IPS-15b (cell line): ENCODE results near the gene KLRG1.

Experiments
- H3K27me3 ChIP-seq: one replicate; pipeline ENCODE4 v1.6.1; 2013; ENCODE audit warnings: low read length; ENCODE audit not compliant: control insufficient read depth, insufficient read depth
- H3K36me3 ChIP-seq: one replicate; pipeline ENCODE4 v1.6.1; 2013; ENCODE audit warnings: low read length; ENCODE audit not compliant: control insufficient read depth, insufficient read depth
- H3K4me1 ChIP-seq: one replicate; pipeline ENCODE4 v1.6.1; 2013; ENCODE audit warnings: mild to moderate bottlenecking, low read length; ENCODE audit not compliant: control insufficient read depth, insufficient read depth
- H3K4me3 ChIP-seq: one replicate; pipeline ENCODE4 v1.5.1; 2013; ENCODE audit warnings: low read depth, low read length
- H3K9ac ChIP-seq: one replicate; pipeline ENCODE4 v1.6.1; 2013; ENCODE audit warnings: low read depth, mild to moderate bottlenecking, low read length
- H3K9me3 ChIP-seq: one replicate; pipeline ENCODE4 v1.6.1; 2013; ENCODE audit warnings: mild to moderate bottlenecking, low read length; ENCODE audit not compliant: control insufficient read depth, insufficient read depth

The KLRG1 gene

DNA sequence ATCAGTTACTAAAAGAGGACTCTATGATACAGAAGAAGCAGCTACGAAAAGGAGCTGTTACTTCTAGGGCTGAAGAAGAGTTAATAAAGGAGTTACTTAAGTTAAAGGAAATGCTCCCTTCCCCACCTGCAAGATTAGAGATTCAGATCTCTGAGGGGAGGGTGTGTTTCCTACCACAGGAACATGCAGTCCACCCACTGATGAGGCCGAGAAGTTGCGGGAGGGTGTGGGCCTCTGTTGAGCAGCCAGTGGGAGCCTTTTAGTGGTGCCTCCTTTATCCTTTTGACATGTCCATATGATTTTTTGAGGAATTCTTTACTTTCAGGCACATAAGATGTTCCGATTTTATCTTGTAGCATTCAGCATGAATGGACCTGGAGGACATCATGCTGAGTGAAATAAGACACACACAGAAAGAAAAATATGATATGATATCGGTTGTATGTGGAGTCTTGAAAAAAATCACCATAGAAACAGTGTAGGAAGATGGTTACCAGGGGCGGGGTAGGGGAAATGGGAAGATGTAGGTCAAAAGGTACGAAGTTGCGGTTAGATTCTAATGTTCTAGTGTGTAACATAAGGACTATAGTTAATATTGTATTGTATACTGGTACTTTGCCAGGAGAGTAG is 35.5 kb upstream of the KLRG1 start:
- H3K4me3 ChIP-seq: no peak overlapping the region
- H3K27me3 ChIP-seq: no peaks in the 10 kb centered on the region
- H3K9me3 ChIP-seq: peaks cover 6% of the 10 kb centered on the region
- H3K9ac ChIP-seq: no peak overlapping the region
- no peaks in the 10 kb centered on the region for H3K4me1 ChIP-seq
- H3K36me3 ChIP-seq: peaks cover 5% of the 10 kb centered on the region

DNA sequence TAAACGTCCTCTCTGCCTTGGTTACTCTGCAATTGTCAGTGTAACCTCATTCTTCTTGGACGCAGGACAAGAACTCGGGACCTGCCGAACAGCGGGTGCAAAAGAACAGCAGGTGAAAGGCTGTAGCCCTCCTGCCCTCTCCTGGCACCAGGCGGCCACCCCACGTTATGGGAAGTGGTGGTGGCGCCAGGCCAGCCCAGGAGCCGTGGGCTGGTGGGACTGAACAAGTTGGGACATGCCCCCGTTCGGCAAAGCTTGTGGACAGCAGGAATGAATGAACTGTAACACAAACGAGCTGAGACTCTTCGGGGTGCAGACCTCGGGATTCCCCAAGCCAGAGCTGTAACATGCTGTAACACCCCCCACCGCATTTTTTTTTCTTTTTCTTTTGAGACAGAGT is 33.3 kb upstream of the KLRG1 start:
- Histone ChIP-seq H3K36me3 (peaks cover 5% of the 10 kb centered on the region), H3K9ac (no peak overlapping the region), H3K27me3 (no peaks in the 10 kb centered on the region), H3K4me1 (no peaks in the 10 kb centered on the region), H3K9me3 (peaks cover 6% of the 10 kb centered on the region), H3K4me3 (no peak overlapping the region)

DNA sequence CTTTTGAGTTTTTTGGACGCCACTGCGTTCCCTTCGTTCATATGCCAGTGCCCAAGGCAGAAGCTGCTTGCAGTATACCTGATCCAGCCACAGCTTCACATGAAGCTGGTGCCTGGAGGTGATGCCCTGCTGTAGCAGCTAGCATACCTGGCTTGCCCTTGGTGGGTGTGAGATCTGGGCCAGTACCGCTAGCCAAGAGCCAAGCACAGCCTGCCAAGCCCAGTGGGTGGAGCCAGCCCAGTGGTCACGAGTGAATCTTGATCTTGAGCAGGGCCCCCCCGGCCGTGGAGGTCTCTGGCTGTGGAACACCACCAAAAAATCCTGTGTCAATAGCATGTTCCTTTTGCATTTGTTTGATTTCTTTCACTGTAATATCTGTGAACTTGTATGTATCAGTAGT is 32.6 kb upstream of the KLRG1 start:
- Histone ChIP-seq H3K9ac (no peak overlapping the region), H3K27me3 (no peaks in the 10 kb centered on the region), H3K4me1 (no peaks in the 10 kb centered on the region), H3K9me3 (peaks cover 6% of the 10 kb centered on the region), H3K4me3 (no peak overlapping the region), H3K36me3 (peaks cover 5% of the 10 kb centered on the region)

DNA sequence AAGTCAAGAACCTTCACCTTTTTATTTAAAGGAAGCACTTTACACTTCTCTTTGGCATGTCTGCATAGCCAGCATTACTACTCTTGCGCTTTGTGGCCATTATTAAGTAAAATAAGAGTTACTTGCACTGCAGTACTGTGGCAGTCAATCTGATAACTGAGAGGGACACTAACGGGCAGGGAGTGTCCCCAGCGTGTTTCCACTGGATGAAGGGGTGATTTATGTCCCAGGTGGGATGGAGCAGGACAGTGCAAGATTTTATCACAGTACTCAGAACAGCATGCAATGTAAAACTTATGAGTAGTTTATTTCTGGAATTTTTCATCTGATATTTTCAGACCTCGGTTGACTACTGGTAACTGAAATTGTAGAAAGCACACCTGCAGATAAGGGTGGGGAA is 31.8 kb upstream of the KLRG1 start:
- no peaks in the 10 kb centered on the region for H3K27me3 ChIP-seq
- H3K4me3 ChIP-seq: no peak overlapping the region
- peaks cover 5% of the 10 kb centered on the region for H3K36me3 ChIP-seq
- no peaks in the 10 kb centered on the region for H3K4me1 ChIP-seq
- H3K9me3 ChIP-seq: peaks cover 6% of the 10 kb centered on the region
- H3K9ac ChIP-seq: no peak overlapping the region

DNA sequence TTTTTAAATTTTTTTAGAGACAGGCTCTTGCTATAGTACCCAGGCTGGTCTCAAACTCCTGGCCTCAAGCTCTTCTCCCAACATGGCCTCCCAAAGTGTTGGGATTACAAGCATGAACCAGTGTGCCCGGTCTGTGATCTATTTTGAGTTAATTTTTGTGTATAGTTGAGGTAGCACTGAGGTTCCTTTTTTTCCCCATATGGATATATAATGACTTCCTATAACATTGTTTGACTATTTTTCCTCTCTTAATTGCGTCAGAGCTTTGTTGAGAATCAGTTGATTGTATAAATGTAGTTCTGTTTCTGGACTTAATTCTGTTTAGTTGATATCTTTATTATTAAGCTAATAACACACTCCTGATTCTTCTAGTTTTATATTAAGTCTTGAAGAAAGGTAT is 31.3 kb upstream of the KLRG1 start:
- Histone ChIP-seq H3K9ac (no peak overlapping the region), H3K4me3 (no peak overlapping the region), H3K4me1 (no peaks in the 10 kb centered on the region), H3K36me3 (peaks cover 5% of the 10 kb centered on the region), H3K9me3 (peaks cover 6% of the 10 kb centered on the region), H3K27me3 (no peaks in the 10 kb centered on the region)

DNA sequence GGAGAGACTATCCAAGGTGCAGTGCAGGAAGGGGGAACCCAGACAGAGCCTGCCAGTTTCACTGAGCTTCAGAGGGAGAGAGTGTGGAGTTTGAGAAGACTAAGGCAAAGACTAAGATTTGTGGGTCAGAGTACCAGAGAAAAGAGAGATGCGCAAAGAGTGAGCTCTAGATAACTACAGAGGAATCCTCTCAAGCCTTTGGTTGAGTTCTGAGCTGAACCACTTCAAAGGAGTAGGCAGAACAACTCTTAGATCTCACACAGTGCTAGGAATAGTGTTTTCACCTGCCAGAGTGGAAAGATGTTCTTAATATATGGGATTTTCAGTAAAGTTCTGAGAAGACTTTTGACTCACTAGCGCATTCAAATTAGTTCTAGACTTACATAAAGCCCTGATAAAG is 29.2 kb upstream of the KLRG1 start:
- no peak overlapping the region for H3K9ac ChIP-seq
- no peaks in the 10 kb centered on the region for H3K27me3 ChIP-seq
- H3K36me3 ChIP-seq: peaks cover 5% of the 10 kb centered on the region
- peaks cover 6% of the 10 kb centered on the region for H3K9me3 ChIP-seq
- no peaks in the 10 kb centered on the region for H3K4me1 ChIP-seq
- H3K4me3 ChIP-seq: no peak overlapping the region

DNA sequence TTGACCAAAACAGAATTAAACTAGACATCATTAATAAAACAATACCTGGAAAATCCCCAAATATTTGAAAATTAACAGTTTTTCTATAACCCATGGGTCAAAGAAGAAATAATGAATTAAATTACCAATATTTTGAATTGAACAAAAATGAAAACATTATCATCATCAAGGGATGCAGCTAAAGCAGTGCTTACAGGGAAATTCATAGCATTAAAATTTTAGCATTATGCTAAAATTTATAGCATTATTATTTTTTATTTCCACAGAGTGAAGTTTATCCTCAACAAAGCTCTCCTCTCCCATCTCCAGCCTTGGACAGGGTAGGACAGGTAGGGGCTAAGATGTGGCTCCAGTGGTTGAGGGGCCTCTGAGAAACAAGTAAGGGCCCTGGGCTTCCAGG is 20.6 kb upstream of the KLRG1 start:
- H3K9me3 ChIP-seq: no peaks in the 10 kb centered on the region

DNA sequence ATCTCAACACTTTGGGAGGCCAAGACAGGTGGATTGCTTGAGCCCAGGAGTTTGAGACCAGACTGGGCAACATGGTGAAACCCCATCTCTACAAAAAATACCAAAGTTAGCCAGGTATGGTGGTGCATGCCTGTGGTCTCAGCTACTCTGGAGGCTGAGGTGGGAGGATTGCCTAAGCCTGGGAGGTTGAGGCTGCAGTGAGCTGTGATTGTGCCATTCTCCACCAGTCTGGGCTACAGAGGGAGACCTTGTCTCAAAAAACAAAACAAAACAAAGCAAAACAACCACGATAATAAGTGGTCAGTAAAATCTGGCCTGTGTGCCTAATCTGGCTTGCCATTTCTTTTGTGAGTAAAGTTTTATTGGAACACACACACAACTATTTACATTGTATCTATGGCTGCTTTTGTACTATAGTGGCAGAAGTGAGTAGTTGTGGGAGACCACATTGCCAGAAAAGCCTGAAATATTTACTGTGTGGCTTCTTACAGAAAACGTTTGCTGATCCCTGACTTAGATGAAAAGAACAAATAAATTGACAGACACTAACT is 19.4 kb upstream of the KLRG1 start:
- no peaks in the 10 kb centered on the region for H3K4me1 ChIP-seq

More for the DNA sequence above, 20.6 kb upstream of the KLRG1 start:
- no peaks in the 10 kb centered on the region for H3K27me3 ChIP-seq
- H3K9ac ChIP-seq: no peak overlapping the region
- H3K4me3 ChIP-seq: no peak overlapping the region
- no peaks in the 10 kb centered on the region for H3K36me3 ChIP-seq
- no peaks in the 10 kb centered on the region for H3K4me1 ChIP-seq

DNA sequence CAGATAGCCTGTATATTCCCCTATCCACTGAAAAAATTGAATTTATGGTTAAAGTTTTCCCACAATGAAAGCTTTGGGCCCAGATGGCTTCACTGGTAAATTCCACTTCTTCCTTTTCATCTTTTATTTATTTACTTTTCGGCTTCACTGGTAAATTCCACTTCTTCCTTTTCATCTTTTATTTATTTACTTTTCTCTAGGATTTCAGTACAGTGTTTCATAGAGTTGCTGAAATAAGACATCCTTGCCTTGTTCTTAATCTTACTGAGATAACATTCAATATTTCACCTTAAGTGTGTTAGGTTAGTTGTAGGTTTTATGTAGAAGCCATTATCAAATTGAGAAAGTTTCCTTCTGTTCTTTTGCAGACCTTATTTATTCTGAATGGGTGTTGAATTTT is 18.9 kb upstream of the KLRG1 start:
- H3K4me3 ChIP-seq: no peak overlapping the region
- no peak overlapping the region for H3K9ac ChIP-seq
- no peaks in the 10 kb centered on the region for H3K9me3 ChIP-seq
- no peaks in the 10 kb centered on the region for H3K36me3 ChIP-seq
- no peaks in the 10 kb centered on the region for H3K4me1 ChIP-seq
- no peaks in the 10 kb centered on the region for H3K27me3 ChIP-seq

More for the DNA sequence above, 19.4 kb upstream of the KLRG1 start:
- H3K27me3 ChIP-seq: no peaks in the 10 kb centered on the region
- no peak overlapping the region for H3K4me3 ChIP-seq
- H3K36me3 ChIP-seq: no peaks in the 10 kb centered on the region
- H3K9ac ChIP-seq: no peak overlapping the region
- no peaks in the 10 kb centered on the region for H3K9me3 ChIP-seq

DNA sequence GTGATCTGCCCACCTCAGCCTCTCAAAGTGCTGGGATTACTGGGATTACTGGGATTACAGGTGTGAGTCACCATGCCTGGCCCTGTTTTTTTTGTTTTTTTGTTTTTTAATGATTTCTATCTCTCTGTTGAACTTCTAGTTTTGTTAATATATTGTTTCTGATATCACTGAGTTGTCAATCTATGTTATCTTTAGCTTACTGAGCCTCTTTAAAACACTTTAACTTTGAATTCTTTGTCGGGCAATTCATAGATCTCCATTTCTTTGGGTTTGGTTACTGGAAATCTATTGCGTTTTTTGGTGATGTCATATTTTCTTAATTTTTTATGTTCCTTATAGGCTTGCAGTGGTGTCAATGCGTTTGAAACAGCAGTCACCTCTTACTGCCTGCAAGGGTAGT is 9.2 kb upstream of the KLRG1 start:
- Histone ChIP-seq H3K36me3 (no peaks in the 10 kb centered on the region), H3K4me1 (no peaks in the 10 kb centered on the region), H3K9me3 (no peaks in the 10 kb centered on the region), H3K27me3 (no peaks in the 10 kb centered on the region), H3K9ac (no peak overlapping the region), H3K4me3 (no peak overlapping the region)

DNA sequence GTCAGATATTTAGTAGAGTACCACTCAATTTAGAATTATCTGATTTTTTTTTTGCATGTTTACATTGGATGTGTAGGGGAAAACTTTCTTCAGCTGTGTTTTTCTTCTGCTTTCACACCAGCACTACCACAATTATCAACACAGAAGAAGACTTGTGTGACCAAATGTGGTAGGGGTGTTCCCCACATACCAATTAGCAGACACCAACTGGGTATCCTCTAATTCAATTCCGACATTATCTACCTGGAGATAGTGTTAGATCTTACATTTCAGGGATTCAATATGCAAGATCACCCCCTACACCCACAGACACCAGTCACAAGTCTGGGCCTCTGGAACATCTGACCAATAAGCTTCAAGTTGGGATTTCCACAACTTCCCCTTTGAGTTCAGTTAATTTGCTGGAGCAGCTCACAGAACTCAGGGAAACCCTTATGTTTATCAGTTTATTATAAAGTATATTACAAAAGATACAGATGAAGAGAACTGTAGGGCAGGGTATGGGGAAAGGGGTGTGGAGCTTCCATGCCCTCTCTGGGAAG is 4.1 kb upstream of the KLRG1 start:
- no peak overlapping the region for H3K4me3 ChIP-seq
- no peaks in the 10 kb centered on the region for H3K4me1 ChIP-seq
- no peaks in the 10 kb centered on the region for H3K36me3 ChIP-seq
- H3K9me3 ChIP-seq: no peaks in the 10 kb centered on the region
- H3K9ac ChIP-seq: no peak overlapping the region
- H3K27me3 ChIP-seq: no peaks in the 10 kb centered on the region

DNA sequence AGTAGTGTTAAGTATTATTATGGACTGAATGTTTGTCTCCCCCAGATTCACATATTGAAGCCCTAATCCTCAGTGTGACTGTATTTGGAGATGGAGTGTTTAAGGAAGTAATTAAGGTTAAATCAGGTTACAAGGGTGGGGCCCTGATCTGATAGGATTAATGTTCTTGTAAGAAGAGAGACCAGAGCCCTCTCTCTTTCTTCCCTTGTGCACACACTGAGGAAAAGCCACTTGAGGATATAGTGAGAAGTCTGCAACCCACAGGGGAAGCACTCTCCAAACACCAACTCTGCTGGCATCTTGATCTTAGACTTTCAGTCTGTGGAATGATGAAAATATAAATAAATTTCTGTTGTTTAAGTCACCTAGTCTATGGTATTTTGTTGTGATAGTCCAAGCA is 2.2 kb upstream of the KLRG1 start:
- Histone ChIP-seq H3K9me3 (no peaks in the 10 kb centered on the region), H3K27me3 (no peaks in the 10 kb centered on the region), H3K4me3 (no peak overlapping the region), H3K36me3 (no peaks in the 10 kb centered on the region), H3K4me1 (no peaks in the 10 kb centered on the region), H3K9ac (no peak overlapping the region)
